SH-SY5Y (cell line): ENCODE results near the gene VPS41.

Experiments used
- GATA2 ChIP-seq: IDR thresholded peaks from 2 replicates; pipeline ENCODE4 v1.6.1; 2011; ENCODE audit warnings: mild to moderate bottlenecking, low read depth, low read length
- GATA3 ChIP-seq: IDR thresholded peaks from 2 replicates; pipeline ENCODE4 v1.6.1; 2011; ENCODE audit warnings: low read depth, mild to moderate bottlenecking, low read length, moderate library complexity

- TF ChIP-seq GATA2 = no peak
- TF ChIP-seq GATA3 = no peak
These were observed 68.1 kb downstream of the VPS41 start for GRCh38 chr7:38840736-38841460.
